Sigmoid colon (tissue), 7 donors: ENCODE measurements around the gene TBC1D19. TPM values are rescaled to one million over a fixed set of nuclear protein-coding genes. Genes with fewer than 3 reads are reported as not detected.

ENCODE experiments used
- DNase-seq: peaks from one replicate; pipeline ENCODE4 v3.0.0-alpha.2; 2019
- H3K27ac ChIP-seq, 4 donors: fragments of 200-600 bp; sonication (generic); one replicate each; pipeline ENCODE4 v1.5.1; 2016 to 2019; ENCODE audit warnings: mild to moderate bottlenecking in 1 of 4
- H3K27me3 ChIP-seq, 3 donors: fragments of 200-600 bp; sonication (generic); one replicate each; pipeline ENCODE4 v1.5.1; 2019; ENCODE audit warnings: mild to moderate bottlenecking in 1 of 3
- H3K36me3 ChIP-seq, 4 donors: fragments of 200-600 bp; sonication (generic); one replicate each; pipeline ENCODE4 v1.5.1; 2016 to 2019
- H3K4me1 ChIP-seq, 4 donors: fragments of 200-600 bp; sonication (generic); one replicate each; pipeline ENCODE4 v1.5.1; 2017 to 2019
- H3K4me3 ChIP-seq, 4 donors: fragments of 200-600 bp; sonication (generic); one replicate each; pipeline ENCODE4 v1.5.1; 2017 to 2019; ENCODE audit warnings: mild to moderate bottlenecking in 2 of 4, moderate library complexity in 1 of 4
- H3K9me3 ChIP-seq, 4 donors: fragments of 200-600 bp in 3 of 4; sonication (generic) in 3 of 4; one replicate each; pipeline versions ENCODE4 v1.5.1 to v1.6.1; 2013 to 2019
- EP300 ChIP-seq, 4 donors: sonication (generic); formaldehyde crosslinking; IDR thresholded peaks; one replicate each; pipeline ENCODE4 v1.6.1; 2017; ENCODE audit warnings: antibody characterized with exemption in 4 of 4
- POLR2A ChIP-seq, 2 donors: fragments of 450-650 bp; IDR thresholded peaks; one replicate each; pipeline ENCODE4 v1.6.1; 2016; ENCODE audit warnings: antibody characterized with exemption in 2 of 2, mild to moderate bottlenecking in 2 of 2, moderate library complexity in 2 of 2
- POLR2AphosphoS5 ChIP-seq, 4 donors: sonication (generic); formaldehyde crosslinking; IDR thresholded peaks; one replicate each; pipeline ENCODE4 v1.6.1; 2017; ENCODE audit warnings: antibody characterized with exemption in 4 of 4
- WGBS, 2 donors: extraction: QIAGEN DNeasy Blood & Tissue Kit; methylation state at CpG; one replicate each; pipeline ENCODE4 v1.1.7; 2013; 5-methylcytosine and 5-hydroxymethylcytosine counted together
- intact Hi-C: fragments of 100-400 bp; cut with DNase I; formaldehyde crosslinking; loops from one replicate; pipeline ENCODE4 v1.15.1; 2023
- polyA plus RNA-seq, 3 donors: library from polyadenylated mRNA; stranded (reverse); fragments of 200-250 nt; gene quantifications; one replicate each; pipeline ENCODE4 v1.2.3, GENCODE V29; 2013
- total RNA-seq, 4 donors: library from RNA; depleted of rRNA; stranded (reverse); fragments of >200 nt; gene quantifications; one replicate each; pipeline ENCODE4 v1.1.0, GENCODE V29; 2016
- TF ChIP-seq, protein P1 (sequence below), 4 experiments: fragments of 450-650 bp in 3 of 4; fragments of 200-600 bp in 1 of 4; IDR thresholded peaks; one replicate each; pipeline ENCODE4 v1.5.1; 2016 to 2019; ENCODE audit warnings: antibody characterized with exemption in 4 of 4, mild to moderate bottlenecking in 3 of 4, moderate library complexity in 2 of 4
- donor health status: healthy with polysubstance abuse.
- donor health status: Bipolar disorder and iron deficiency.
- donor health status: healthy.

The TBC1D19 gene
- total and polyA plus RNA-seq, 7 donors: 1.4 to 31.8 (median 21.6) TPM

DNA sequence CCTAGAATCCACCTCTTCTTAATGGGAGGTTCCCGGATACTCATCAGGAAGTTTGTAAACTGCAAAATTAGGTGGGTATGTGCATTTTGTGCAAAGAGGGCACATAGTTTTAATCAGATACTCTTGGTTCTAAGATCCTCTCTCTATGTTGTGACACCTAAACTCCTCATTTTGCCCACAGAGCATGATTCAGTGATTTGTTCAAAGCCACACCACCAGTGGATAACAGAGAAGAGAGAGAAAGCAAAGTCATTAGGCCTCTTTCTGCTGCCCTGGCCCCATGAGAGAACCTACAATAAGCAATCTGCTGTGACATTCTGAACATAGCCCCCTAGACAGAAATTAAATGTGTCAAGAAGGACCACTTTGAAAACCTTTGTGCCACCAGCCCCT lies 204.5 kb downstream of the TBC1D19 start:
- Histone ChIP-seq H3K9me3 (no peaks in the 10 kb centered on the region), H3K27me3 (no peaks in the 10 kb centered on the region), H3K27ac (peak overlapping the region in 2 of 4 donors; percentile 10 to 17), H3K36me3 (no peaks in the 10 kb centered on the region), H3K4me3 (no peak overlapping the region), H3K4me1 (peaks cover 0 to 13% (median 11%) of the 10 kb centered on the region in 4 donors)
- no peak for DNase-seq
- WGBS, 2 donors: 12 to 35% methylated on average over 1 of the region's 1 CpG
- TF ChIP-seq, protein P1, sequence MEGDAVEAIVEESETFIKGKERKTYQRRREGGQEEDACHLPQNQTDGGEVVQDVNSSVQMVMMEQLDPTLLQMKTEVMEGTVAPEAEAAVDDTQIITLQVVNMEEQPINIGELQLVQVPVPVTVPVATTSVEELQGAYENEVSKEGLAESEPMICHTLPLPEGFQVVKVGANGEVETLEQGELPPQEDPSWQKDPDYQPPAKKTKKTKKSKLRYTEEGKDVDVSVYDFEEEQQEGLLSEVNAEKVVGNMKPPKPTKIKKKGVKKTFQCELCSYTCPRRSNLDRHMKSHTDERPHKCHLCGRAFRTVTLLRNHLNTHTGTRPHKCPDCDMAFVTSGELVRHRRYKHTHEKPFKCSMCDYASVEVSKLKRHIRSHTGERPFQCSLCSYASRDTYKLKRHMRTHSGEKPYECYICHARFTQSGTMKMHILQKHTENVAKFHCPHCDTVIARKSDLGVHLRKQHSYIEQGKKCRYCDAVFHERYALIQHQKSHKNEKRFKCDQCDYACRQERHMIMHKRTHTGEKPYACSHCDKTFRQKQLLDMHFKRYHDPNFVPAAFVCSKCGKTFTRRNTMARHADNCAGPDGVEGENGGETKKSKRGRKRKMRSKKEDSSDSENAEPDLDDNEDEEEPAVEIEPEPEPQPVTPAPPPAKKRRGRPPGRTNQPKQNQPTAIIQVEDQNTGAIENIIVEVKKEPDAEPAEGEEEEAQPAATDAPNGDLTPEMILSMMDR (IDR thresholded peaks at IDR 0.05): no peak
- no peak for TF ChIP-seq POLR2A (IDR thresholded peaks at IDR 0.05)
- TF ChIP-seq POLR2AphosphoS5 (IDR thresholded peaks at IDR 0.05): no peak
- TF ChIP-seq EP300 (IDR thresholded peaks at IDR 0.05): no peak
- intact Hi-C loops: no loop called here

DNA sequence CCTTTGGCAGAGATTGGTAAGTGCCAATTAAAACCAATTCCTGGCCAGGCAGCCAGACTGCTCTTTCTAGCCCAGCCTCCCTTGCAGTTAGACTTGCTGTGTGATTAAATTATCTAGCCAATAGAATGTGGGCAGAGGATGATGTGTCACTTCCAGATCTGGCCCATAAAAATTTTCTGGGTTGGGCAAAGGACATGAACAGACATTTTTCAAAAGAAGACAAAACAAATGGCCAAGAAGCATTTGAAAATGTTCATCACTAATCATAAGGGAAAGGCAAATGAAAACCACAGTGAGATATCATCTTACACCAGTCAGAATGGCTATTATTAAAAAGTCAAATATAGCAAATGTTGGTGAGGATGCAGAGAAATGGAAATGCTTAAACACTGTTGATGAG lies 205.3 kb downstream of the TBC1D19 start:
- intact Hi-C loops: no loop called here
- no peak for TF ChIP-seq POLR2A (IDR thresholded peaks at IDR 0.05)
- TF ChIP-seq, protein P1 (IDR thresholded peaks at IDR 0.05): no peak
- TF ChIP-seq POLR2AphosphoS5 (IDR thresholded peaks at IDR 0.05): no peak
- TF ChIP-seq EP300 (IDR thresholded peaks at IDR 0.05): no peak
- H3K27me3 ChIP-seq: no peaks in the 10 kb centered on the region
- H3K36me3 ChIP-seq: no peaks in the 10 kb centered on the region
- peaks cover 0 to 13% (median 11%) of the 10 kb centered on the region in 4 donors for H3K4me1 ChIP-seq
- H3K4me3 ChIP-seq: no peak overlapping the region
- no peaks in the 10 kb centered on the region for H3K9me3 ChIP-seq
- no peak for DNase-seq
- H3K27ac ChIP-seq: no peak overlapping the region

DNA sequence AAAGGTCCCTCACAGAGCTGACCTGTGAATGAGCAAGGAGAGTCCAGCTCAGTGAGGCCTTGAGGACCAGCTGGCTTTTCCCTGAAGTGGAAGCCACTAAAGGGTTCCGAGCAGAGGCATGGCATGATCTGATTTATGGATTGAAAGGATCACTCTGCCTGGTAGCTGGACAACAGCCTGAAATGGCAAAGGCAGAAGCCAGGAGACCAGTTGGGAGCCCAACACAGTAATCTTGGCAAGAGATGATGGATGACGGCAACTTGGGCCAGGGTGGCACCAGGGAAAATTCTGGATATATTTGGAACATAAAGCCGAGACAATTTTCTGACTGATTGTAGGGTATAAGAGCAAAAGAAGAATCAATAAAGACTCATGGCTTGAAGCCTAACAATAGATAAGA lies 207.5 kb downstream of the TBC1D19 start:
- intact Hi-C loops: no loop called here
- no peaks in the 10 kb centered on the region for H3K36me3 ChIP-seq
- H3K27me3 ChIP-seq: no peaks in the 10 kb centered on the region
- 91 to 98% methylated on average over 3 of the region's 3 CpGs for WGBS, 2 donors
- TF ChIP-seq POLR2A (IDR thresholded peaks at IDR 0.05) (no peak), POLR2AphosphoS5 (IDR thresholded peaks at IDR 0.05) (no peak), EP300 (IDR thresholded peaks at IDR 0.05) (no peak)
- TF ChIP-seq, protein P1 (IDR thresholded peaks at IDR 0.05): no peak
- H3K27ac ChIP-seq: no peak overlapping the region
- no peak for DNase-seq
- no peak overlapping the region for H3K4me3 ChIP-seq
- H3K9me3 ChIP-seq: no peaks in the 10 kb centered on the region
- H3K4me1 ChIP-seq: peaks cover 0 to 13% (median 11%) of the 10 kb centered on the region in 4 donors

DNA sequence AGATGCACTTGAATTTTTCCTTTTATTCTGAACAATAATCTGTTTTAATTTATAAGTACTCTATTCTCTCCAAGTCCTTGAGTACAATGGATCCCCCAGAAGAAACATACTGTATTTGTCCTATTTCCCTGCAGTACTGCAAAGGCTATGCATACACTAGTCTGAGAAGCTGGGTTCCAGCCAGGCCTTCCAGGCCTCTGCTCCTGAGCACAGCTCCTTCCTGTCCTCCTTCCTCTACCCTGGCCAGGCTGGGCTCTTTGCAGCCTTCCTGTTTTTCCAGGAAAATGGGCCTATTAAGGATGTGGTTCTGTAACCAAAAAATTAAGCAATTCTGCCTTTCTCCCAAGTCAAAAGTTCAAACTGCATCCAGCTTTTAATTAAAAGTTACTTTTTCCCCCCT lies 208.8 kb downstream of the TBC1D19 start:
- Histone ChIP-seq H3K9me3 (no peaks in the 10 kb centered on the region), H3K27ac (no peak overlapping the region), H3K4me1 (peaks cover 0 to 9% (median 6%) of the 10 kb centered on the region in 4 donors), H3K36me3 (no peaks in the 10 kb centered on the region), H3K4me3 (no peak overlapping the region), H3K27me3 (no peaks in the 10 kb centered on the region)
- DNase-seq: no peak
- TF ChIP-seq POLR2A (IDR thresholded peaks at IDR 0.05) (no peak), EP300 (IDR thresholded peaks at IDR 0.05) (no peak), POLR2AphosphoS5 (IDR thresholded peaks at IDR 0.05) (no peak)
- TF ChIP-seq, protein P1 (IDR thresholded peaks at IDR 0.05): no peak
- intact Hi-C loops: no loop called here

DNA sequence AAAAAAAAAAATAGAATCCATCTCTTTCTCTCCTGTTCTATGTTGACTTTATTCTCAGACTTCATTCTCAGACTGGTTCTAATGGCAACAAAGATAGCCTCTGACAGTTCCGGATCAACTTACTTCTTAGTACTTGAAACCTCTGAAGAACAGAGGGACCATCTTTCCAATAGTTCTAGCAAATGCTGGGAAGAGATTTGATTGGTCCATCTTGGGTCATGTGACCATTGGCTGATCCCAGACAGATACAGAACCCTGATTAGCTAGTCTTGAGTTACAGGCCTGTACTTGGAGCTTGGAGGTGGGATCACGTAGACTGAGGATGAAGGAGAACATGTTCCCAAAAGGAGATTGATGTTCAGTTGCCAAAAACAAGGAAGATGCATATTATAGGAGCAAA lies 209.9 kb downstream of the TBC1D19 start:
- H3K27ac ChIP-seq: no peak overlapping the region
- intact Hi-C loops: no loop called here
- 97 to 99% methylated on average over 2 of the region's 2 CpGs for WGBS, 2 donors

More for the DNA sequence above, 209.9 kb downstream of the TBC1D19 start:
- DNase-seq: no peak
- H3K4me1 ChIP-seq: no peaks in the 10 kb centered on the region
- H3K9me3 ChIP-seq: no peaks in the 10 kb centered on the region
- no peak overlapping the region for H3K4me3 ChIP-seq
- no peak for TF ChIP-seq EP300 (IDR thresholded peaks at IDR 0.05)
- TF ChIP-seq, protein P1 (IDR thresholded peaks at IDR 0.05): no peak
- no peak for TF ChIP-seq POLR2A (IDR thresholded peaks at IDR 0.05)
- TF ChIP-seq POLR2AphosphoS5 (IDR thresholded peaks at IDR 0.05): no peak
- no peaks in the 10 kb centered on the region for H3K36me3 ChIP-seq
- H3K27me3 ChIP-seq: no peaks in the 10 kb centered on the region
